ENCODE data around the gene NR2F2.

NR2F2 gene

GRCh38 chr15:96331144-96331944 lies 844 bp downstream of the NR2F2 start:
- DNase-seq (ENCODE audit: extremely low spot score), result no peak
- TF ChIP-seq FOXM1 (IDR thresholded peaks at IDR 0.05; ENCODE audit: borderline replicate concordance), result 0 out of 2 replicates have a peak, but pooled peaks have one; percentile 22
- TF ChIP-seq TARDBP (IDR thresholded peaks at IDR 0.05), result no peak
- ChIA-PET CTCF (interaction anchor here (0.5 kb wide), 1 partner anchor 561 kb away, joined by 6 read pairs; no protein-coding TSS in a partner anchor), POLR2A (interaction anchor here (1.0 to 3.4 kb wide), 5 partner anchors 10 to 29 kb away, joined by 4 to 44 read pairs (median 8); no protein-coding TSS in a partner anchor)

GRCh38 chr15:96331945-96332636 lies 1.6 kb downstream of the NR2F2 start:
- ChIA-PET CTCF (interaction anchor here (0.5 to 0.9 kb wide), 4 partner anchors 8 to 1846 kb away, joined by 3 to 7 read pairs (median 3); no protein-coding TSS in a partner anchor), POLR2A (interaction anchor here (1.0 to 3.4 kb wide), 3 partner anchors 9 to 356 kb away, joined by 3 to 44 read pairs (median 8); no protein-coding TSS in a partner anchor)
- peak; percentile 80 for TF ChIP-seq L3MBTL2 (conservative IDR thresholded peaks at IDR 0.05)
- peak; percentile 59 for TF ChIP-seq ARNT (IDR thresholded peaks at IDR 0.05)
- TF ChIP-seq FOXM1 (IDR thresholded peaks at IDR 0.05; ENCODE audit: borderline replicate concordance), result no peak
- no peak for DNase-seq (ENCODE audit: extremely low spot score)

- ChIA-PET POLR2A (interaction anchor here (1.0 to 3.4 kb wide), 2 partner anchors 8 to 355 kb away, joined by 3 to 44 read pairs; no protein-coding TSS in a partner anchor), CTCF (interaction anchor here (0.5 to 0.9 kb wide), 4 partner anchors 8 to 1846 kb away, joined by 3 to 7 read pairs (median 3); no protein-coding TSS in a partner anchor)
- TF ChIP-seq TARDBP (IDR thresholded peaks at IDR 0.05) (no peak), BHLHE40 (IDR thresholded peaks at IDR 0.05; ENCODE audit: borderline replicate concordance) (no peak), ZNF384 (IDR thresholded peaks at IDR 0.05) (peak; percentile 94)
- no peak for DNase-seq (ENCODE audit: extremely low spot score)
Measured at GRCh38 chr15:96332637-96333121, 2.2 kb downstream of the NR2F2 start.

- TF ChIP-seq SUZ12 (IDR thresholded peaks at IDR 0.05) (no peak), L3MBTL2 (conservative IDR thresholded peaks at IDR 0.05) (peak; percentile 22; the same call in 1 of the 2 replicates)
- no peak for DNase-seq (ENCODE audit: extremely low spot score)
- CTCF ChIA-PET, result interaction anchor here (0.5 to 0.9 kb wide), 2 partner anchors 7 to 1845 kb away, joined by 3 to 7 read pairs; no protein-coding TSS in a partner anchor
- POLR2A ChIA-PET, result interaction anchor here (4.7 kb wide), 1 partner anchor 27 kb away, joined by 27 read pairs; no protein-coding TSS in a partner anchor
Measured at GRCh38 chr15:96333131-96334016, 2.9 kb downstream of the NR2F2 start.

GRCh38 chr15:96334017-96334704 lies 3.7 kb downstream of the NR2F2 start:
- ChIA-PET POLR2A (interaction anchor here (1.2 to 4.7 kb wide), 3 partner anchors 9 to 26 kb away, joined by 5 to 27 read pairs (median 8); no protein-coding TSS in a partner anchor), CTCF (interaction anchor here (1.0 kb wide), 1 partner anchor 20 kb away, joined by 3 read pairs; no protein-coding TSS in a partner anchor)
- DNase-seq (ENCODE audit: extremely low spot score), result no peak
- TF ChIP-seq FOXK2 (IDR thresholded peaks at IDR 0.05), result no peak
- TF ChIP-seq ZNF384 (IDR thresholded peaks at IDR 0.05), result no peak
- TF ChIP-seq ARNT (IDR thresholded peaks at IDR 0.05), result no peak
- TF ChIP-seq ELF4 (IDR thresholded peaks at IDR 0.05), result no peak
- no peak for TF ChIP-seq BHLHE40 (IDR thresholded peaks at IDR 0.05; ENCODE audit: borderline replicate concordance)
- no peak for TF ChIP-seq FOXM1 (IDR thresholded peaks at IDR 0.05; ENCODE audit: borderline replicate concordance)
- TF ChIP-seq PKNOX1 (IDR thresholded peaks at IDR 0.05), result no peak
- TF ChIP-seq TARDBP (IDR thresholded peaks at IDR 0.05), result no peak
- no peak for TF ChIP-seq FOXA1 (IDR thresholded peaks at IDR 0.05)
- no peak for TF ChIP-seq SUZ12 (IDR thresholded peaks at IDR 0.05)

- DNase-seq (ENCODE audit: extremely low spot score), result no peak
- ChIA-PET CTCF (interaction anchor here (1.0 kb wide), 2 partner anchors 14 to 19 kb away, joined by 3 read pairs; no protein-coding TSS in a partner anchor), POLR2A (interaction anchor here (1.0 to 4.7 kb wide), 9 partner anchors 8 to 777 kb away, joined by 3 to 27 read pairs (median 4); no protein-coding TSS in a partner anchor)
- TF ChIP-seq FOXA1 (IDR thresholded peaks at IDR 0.05), result no peak
- 0 out of 2 replicates have a peak, but pooled peaks have one; percentile 11 for TF ChIP-seq HDGF (IDR thresholded peaks at IDR 0.05; ENCODE audit: borderline replicate concordance)
Measured at GRCh38 chr15:96334705-96335410, 4.4 kb downstream of the NR2F2 start.
